Suprapubic skin (tissue), 4 donors: ENCODE data around the gene NEGR1. TPM values are rescaled to one million over a fixed set of nuclear protein-coding genes. Genes with fewer than 3 reads are reported as not detected.

Source experiments
- DNase-seq, 2 donors: peaks; one replicate each; pipeline ENCODE4 v3.0.0-alpha.2; 2019; ENCODE audit warnings: low spot score in 2 of 2
- H3K27ac ChIP-seq: fragments of 200-600 bp; sonication (generic); one replicate; pipeline ENCODE4 v1.5.1; 2019
- H3K27me3 ChIP-seq: fragments of 200-600 bp; sonication (generic); one replicate; pipeline ENCODE4 v1.5.1; 2019
- H3K36me3 ChIP-seq: fragments of 200-600 bp; sonication (generic); one replicate; pipeline ENCODE4 v1.5.1; 2019
- H3K4me1 ChIP-seq: fragments of 200-600 bp; sonication (generic); one replicate; pipeline ENCODE4 v1.5.1; 2019
- H3K4me3 ChIP-seq: fragments of 200-600 bp; sonication (generic); one replicate; pipeline ENCODE4 v1.5.1; 2019; ENCODE audit warnings: mild to moderate bottlenecking
- H3K9me3 ChIP-seq: fragments of 200-600 bp; sonication (generic); one replicate; pipeline ENCODE4 v1.5.1; 2019
- CTCF ChIP-seq, 2 donors: fragments of 200-600 bp in 1 of 2; fragments of 450-650 bp in 1 of 2; sonication (generic) in 1 of 2; IDR thresholded peaks; one replicate each; pipeline ENCODE4 v1.5.1; 2016 to 2019; ENCODE audit warnings: antibody characterized with exemption in 2 of 2, mild to moderate bottlenecking in 1 of 2, moderate library complexity in 1 of 2
- EP300 ChIP-seq: sonication (generic); formaldehyde crosslinking; IDR thresholded peaks from one replicate; pipeline ENCODE4 v1.6.1; 2017; ENCODE audit warnings: antibody characterized with exemption
- POLR2A ChIP-seq, 2 donors: fragments of 450-650 bp; IDR thresholded peaks; one replicate each; pipeline ENCODE4 v1.6.1; 2017; ENCODE audit warnings: antibody characterized with exemption in 2 of 2, mild to moderate bottlenecking in 2 of 2, moderate library complexity in 2 of 2
- POLR2AphosphoS5 ChIP-seq, 3 donors: sonication (generic); formaldehyde crosslinking; IDR thresholded peaks; one replicate each; pipeline ENCODE4 v1.6.1; 2017; ENCODE audit warnings: antibody characterized with exemption in 3 of 3
- WGBS: methylation state at CpG from one replicate; pipeline ENCODE4 v1.1.5; 2018; 5-methylcytosine and 5-hydroxymethylcytosine counted together
- total RNA-seq, 4 donors: library from RNA; depleted of rRNA; stranded (reverse); fragments of >200 nt; gene quantifications; one replicate each; pipeline ENCODE4 v1.1.0, GENCODE V29; 2016

NEGR1 gene
- total RNA-seq, 4 donors from 2014 or later, result 3.0 to 9.9 (median 3.8) TPM

DNA sequence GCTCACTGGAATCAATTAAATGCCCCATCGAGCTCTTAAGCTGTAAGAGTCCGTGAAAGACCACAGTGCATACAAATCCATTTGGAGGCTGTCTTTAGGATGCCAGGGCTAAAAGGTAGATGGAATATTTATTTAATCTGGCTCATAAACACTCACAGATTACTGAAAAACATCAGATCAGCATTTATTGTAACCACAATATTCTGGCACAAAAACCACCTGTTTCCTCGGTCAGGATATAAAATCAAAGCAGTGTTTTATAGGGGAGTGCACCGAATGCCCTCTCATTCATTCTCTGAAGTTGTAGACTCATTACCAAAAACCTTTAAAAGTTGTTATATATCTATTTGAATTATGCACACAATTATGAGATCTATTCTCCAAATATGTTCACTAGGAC lies 500.9 kb downstream of the NEGR1 start:
- no peaks in the 10 kb centered on the region for H3K9me3 ChIP-seq
- WGBS, result 85% methylated on average over 4 of the region's 4 CpGs
- no peak for DNase-seq

GRCh38 chr1:71780681-71781080 lies 501.7 kb downstream of the NEGR1 start:
- TF ChIP-seq CTCF (IDR thresholded peaks at IDR 0.05), result no peak
- TF ChIP-seq EP300, result no peak
- Histone ChIP-seq H3K4me1 (no peaks in the 10 kb centered on the region), H3K27ac (no peak overlapping the region), H3K36me3 (no peaks in the 10 kb centered on the region), H3K9me3 (no peaks in the 10 kb centered on the region), H3K27me3 (no peaks in the 10 kb centered on the region), H3K4me3 (no peak overlapping the region)
- 85% methylated on average over 3 of the region's 3 CpGs for WGBS
- no peak for DNase-seq

More for the DNA sequence above, 500.9 kb downstream of the NEGR1 start:
- H3K4me3 ChIP-seq, result no peak overlapping the region
- no peak overlapping the region for H3K27ac ChIP-seq
- no peak for TF ChIP-seq POLR2AphosphoS5 (IDR thresholded peaks at IDR 0.05)
- H3K36me3 ChIP-seq, result no peaks in the 10 kb centered on the region
- H3K4me1 ChIP-seq, result no peaks in the 10 kb centered on the region
- H3K27me3 ChIP-seq, result no peaks in the 10 kb centered on the region

GRCh38 chr1:71778940-71779339 lies 503.4 kb downstream of the NEGR1 start:
- Histone ChIP-seq H3K36me3 (no peaks in the 10 kb centered on the region), H3K4me1 (no peaks in the 10 kb centered on the region), H3K27ac (no peak overlapping the region), H3K9me3 (no peaks in the 10 kb centered on the region), H3K27me3 (no peaks in the 10 kb centered on the region), H3K4me3 (no peak overlapping the region)
- TF ChIP-seq POLR2A (IDR thresholded peaks at IDR 0.05) (no peak), EP300 (no peak), POLR2AphosphoS5 (IDR thresholded peaks at IDR 0.05) (no peak), CTCF (IDR thresholded peaks at IDR 0.05) (no peak)
- 47% methylated on average over 1 of the region's 1 CpG for WGBS
- no peak for DNase-seq

DNA sequence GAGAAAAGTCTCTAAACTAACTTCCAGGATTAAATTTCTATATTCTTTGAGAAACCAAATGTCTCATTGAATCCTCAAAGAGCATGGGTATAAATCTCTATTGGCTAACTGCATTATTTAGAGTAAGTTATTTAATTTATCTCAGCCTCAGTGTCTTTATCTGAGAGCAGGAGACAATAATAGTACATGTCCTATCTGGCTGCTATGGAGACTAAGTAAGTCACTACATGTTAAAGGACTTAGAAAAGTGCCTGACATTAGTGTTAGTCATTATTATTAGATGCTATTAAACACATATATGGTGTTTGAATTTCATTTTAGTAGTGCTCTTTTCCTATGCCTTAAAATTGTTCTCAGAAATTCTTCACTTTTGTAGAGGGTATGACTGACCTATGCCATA lies 505.2 kb downstream of the NEGR1 start:
- Histone ChIP-seq H3K36me3 (no peaks in the 10 kb centered on the region), H3K4me3 (no peak overlapping the region), H3K27ac (no peak overlapping the region), H3K4me1 (no peaks in the 10 kb centered on the region), H3K9me3 (no peaks in the 10 kb centered on the region), H3K27me3 (no peaks in the 10 kb centered on the region)
- TF ChIP-seq POLR2AphosphoS5 (IDR thresholded peaks at IDR 0.05) (no peak), CTCF (IDR thresholded peaks at IDR 0.05) (no peak), EP300 (no peak), POLR2A (IDR thresholded peaks at IDR 0.05) (no peak)
- no peak for DNase-seq

GRCh38 chr1:71774705-71775104 lies 507.6 kb downstream of the NEGR1 start:
- Histone ChIP-seq H3K9me3 (no peaks in the 10 kb centered on the region), H3K27me3 (no peaks in the 10 kb centered on the region), H3K4me3 (no peak overlapping the region), H3K4me1 (no peaks in the 10 kb centered on the region), H3K36me3 (no peaks in the 10 kb centered on the region), H3K27ac (no peak overlapping the region)
- 57% methylated on average over 1 of the region's 1 CpG for WGBS
- no peak for DNase-seq
- TF ChIP-seq EP300 (no peak), POLR2A (IDR thresholded peaks at IDR 0.05) (no peak), POLR2AphosphoS5 (IDR thresholded peaks at IDR 0.05) (no peak), CTCF (IDR thresholded peaks at IDR 0.05) (no peak)

DNA sequence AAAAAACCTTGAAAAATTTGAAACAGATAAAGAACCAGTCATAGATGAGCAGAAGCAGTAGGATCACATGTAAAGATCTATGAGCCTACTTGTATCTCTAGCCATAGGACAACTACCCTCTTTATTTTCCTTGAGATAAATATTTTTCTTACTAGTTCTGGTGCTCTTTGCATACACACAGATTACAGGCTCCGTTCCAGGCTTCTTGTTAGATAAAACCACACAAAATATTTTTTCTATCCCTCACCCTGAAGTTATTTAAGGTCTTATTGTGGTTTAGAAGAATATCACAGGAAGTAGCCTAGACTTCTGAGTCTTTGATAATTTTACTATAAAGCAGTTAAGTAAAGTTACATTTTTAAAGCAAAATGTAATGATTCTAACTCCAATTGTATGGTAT lies 512.2 kb downstream of the NEGR1 start:
- TF ChIP-seq EP300 (no peak), POLR2AphosphoS5 (IDR thresholded peaks at IDR 0.05) (no peak), CTCF (IDR thresholded peaks at IDR 0.05) (no peak), POLR2A (IDR thresholded peaks at IDR 0.05) (no peak)
- DNase-seq, result no peak
- WGBS, result 72% methylated on average over 1 of the region's 1 CpG

More for the DNA sequence above, 512.2 kb downstream of the NEGR1 start:
- Histone ChIP-seq H3K36me3 (no peaks in the 10 kb centered on the region), H3K4me3 (no peak overlapping the region), H3K4me1 (no peaks in the 10 kb centered on the region), H3K27me3 (no peaks in the 10 kb centered on the region), H3K9me3 (peaks cover 3% of the 10 kb centered on the region), H3K27ac (no peak overlapping the region)
